ENCODE results near the gene IKZF3. TPM values are rescaled to one million over a fixed set of nuclear protein-coding genes. Genes with fewer than 3 reads are reported as not detected.

Gene IKZF3
- total RNA-seq, 1 experiment from 2014 or later, result 0.22 TPM

- Mint-ChIP-seq H3K27me3 (ENCODE audit: low read depth) (peaks cover 8% of the 10 kb centered on the region), H3K4me3 (no peak overlapping the region), H3K27ac (no peak overlapping the region), H3K9me3 (peaks cover 8 to 9% of the 10 kb centered on the region in 2 experiments; a peak in 4 of 5 replicates), H3K4me1 (no peaks in the 10 kb centered on the region), H3K36me3 (ENCODE audit: insufficient read depth in 1 of 3, low read depth in 3 of 3) (no peaks in the 10 kb centered on the region)
- H4K8ac ChIP-seq (replicated peaks; ENCODE audit: insufficient read length, low read depth, low read length), result no peak overlapping the region
- no peak overlapping the region for H3K18ac ChIP-seq (ENCODE audit: insufficient read length, low read depth, low read length)
- no peak overlapping the region for H2BK12ac ChIP-seq (ENCODE audit: insufficient read length, low read depth, low read length)
- no peak overlapping the region for H2BK5ac ChIP-seq (ENCODE audit: insufficient read length, low read length)
- H4K5ac ChIP-seq (ENCODE audit: insufficient read length, low read depth, low read length), result no peak overlapping the region
- WGBS (ENCODE audit: extremely low coverage, insufficient read length, low lambda C conversion rate), result no CpG with 5 or more reads among the region's 2 CpGs
- H2BK120ac ChIP-seq (ENCODE audit: low read depth, low read length, poor library complexity, severe bottlenecking), result no peak overlapping the region
- H4K20me1 ChIP-seq (ENCODE audit: control insufficient read depth, insufficient read depth, insufficient read length), result no peaks in the 10 kb centered on the region
- no peak overlapping the region for H2AFZ ChIP-seq (ENCODE audit: low read length)
- no peak overlapping the region for H3K4ac ChIP-seq (ENCODE audit: low read depth, low read length)
- H3K27ac ChIP-seq (ENCODE audit: insufficient read length, low read depth, low read length), result no peak overlapping the region
- H3K4me1 ChIP-seq (ENCODE audit: insufficient read depth, low read length), result no peaks in the 10 kb centered on the region
- no peak for DNase-seq
- no peak overlapping the region for H2BK15ac ChIP-seq (ENCODE audit: low read depth, low read length)
- no peaks in the 10 kb centered on the region for H3K27me3 ChIP-seq (ENCODE audit: insufficient read depth, low read length)
- H2BK20ac ChIP-seq (ENCODE audit: low read depth, low read length, poor library complexity, severe bottlenecking), result no peak overlapping the region
- no peaks in the 10 kb centered on the region for H3K9me3 ChIP-seq (ENCODE audit: control insufficient read depth, low read depth, low read length)
- no peak overlapping the region for H3K23ac ChIP-seq (ENCODE audit: insufficient read length, low read depth, low read length)
- no peaks in the 10 kb centered on the region for H3K79me2 ChIP-seq (ENCODE audit: insufficient read depth, low read length)
- no peak overlapping the region for H2AK5ac ChIP-seq (ENCODE audit: insufficient read length, low read length)
- H4K91ac ChIP-seq (ENCODE audit: insufficient read length, low read depth, low read length), result no peak overlapping the region
- no peaks in the 10 kb centered on the region for H3K23me2 ChIP-seq (ENCODE audit: insufficient read length, low read depth, low read length, poor library complexity, severe bottlenecking)
- TF ChIP-seq CTCF (conservative IDR thresholded peaks at IDR 0.05), result no peak
- no peaks in the 10 kb centered on the region for H3K79me1 ChIP-seq (ENCODE audit: insufficient read depth, low read depth, low read length, poor library complexity, severe bottlenecking)
- H3K9ac ChIP-seq (ENCODE audit: extremely low read depth, insufficient read length, low read length), result no peak overlapping the region
- H3K14ac ChIP-seq (ENCODE audit: insufficient read depth, low read length), result no peak overlapping the region
- no peak overlapping the region for H3K56ac ChIP-seq (ENCODE audit: insufficient read length, low read depth, low read length)
- no peak overlapping the region for H3T11ph ChIP-seq (ENCODE audit: low read length)
- no peak overlapping the region for H3K4me2 ChIP-seq (ENCODE audit: insufficient read depth, insufficient read length, low read length)
These were observed 22.9 kb downstream of the IKZF3 start for GRCh38 chr17:39841134-39841683.

Measured in H9 (cell line).